ENCODE measurements around the gene TRIP13.

Gene TRIP13

GRCh38 chr5:854966-855743, 37.5 kb upstream of the TRIP13 start:
- DNase-seq: no peak

GRCh38 chr5:855771-856530, 36.7 kb upstream of the TRIP13 start:
- DNase-seq: no peak

GRCh38 chr5:856531-857425, 35.9 kb upstream of the TRIP13 start:
- DNase-seq: no peak

GRCh38 chr5:858726-859125, 34.0 kb upstream of the TRIP13 start:
- no peak for DNase-seq

GRCh38 chr5:859391-859790, 33.3 kb upstream of the TRIP13 start:
- no peak for DNase-seq

- DNase-seq: no peak
Observed at GRCh38 chr5:859798-860296, 32.8 kb upstream of the TRIP13 start.

GRCh38 chr5:860506-861150, 32.1 kb upstream of the TRIP13 start:
- DNase-seq: no peak

- no peak for DNase-seq
Observed at GRCh38 chr5:861442-862366, 31.0 kb upstream of the TRIP13 start.

GRCh38 chr5:862367-863243, 30.1 kb upstream of the TRIP13 start:
- no peak for DNase-seq

- DNase-seq: no peak
Observed at GRCh38 chr5:863244-863805, 29.4 kb upstream of the TRIP13 start.

GRCh38 chr5:864492-865167, 28.1 kb upstream of the TRIP13 start:
- no peak for DNase-seq

GRCh38 chr5:865168-865521, 27.5 kb upstream of the TRIP13 start:
- DNase-seq: no peak

- no peak for DNase-seq
Observed at GRCh38 chr5:865771-866170, 26.9 kb upstream of the TRIP13 start.

GRCh38 chr5:867300-867870, 25.3 kb upstream of the TRIP13 start:
- no peak for DNase-seq

- DNase-seq: no peak
Observed at GRCh38 chr5:868428-869135, 24.1 kb upstream of the TRIP13 start.

- DNase-seq: no peak
Observed at GRCh38 chr5:870956-871355, 21.7 kb upstream of the TRIP13 start.

All from nucleus accumbens (tissue), 56 donors.